Measurements from ENCODE around the gene UGT2B17.

The UGT2B17 gene

GRCh38 chr4:68494688-68495087, 81.4 kb downstream of the UGT2B17 start:
- DNase-seq (ENCODE audit: extremely low spot score, insufficient read length, low read depth) (no peak), FAIRE-seq (no peak)

- FAIRE-seq: no peak
- DNase-seq (ENCODE audit: extremely low spot score, insufficient read length, low read depth): no peak
Observed at GRCh38 chr4:68490826-68491457, 85.2 kb downstream of the UGT2B17 start.

GRCh38 chr4:68489338-68489737, 86.8 kb downstream of the UGT2B17 start:
- FAIRE-seq: no peak
- no peak for DNase-seq (ENCODE audit: extremely low spot score, insufficient read length, low read depth)

Data from GM18507 (cell line).